Omental fat pad (tissue), 4 donors: ENCODE results near the gene STOM. TPM values are rescaled to one million over a fixed set of nuclear protein-coding genes. Genes with fewer than 3 reads are reported as not detected.

Experiments used
- ATAC-seq: fragments of 150-250 bp; one replicate; pipeline ENCODE4 v1.9.1; 2016; ENCODE audit warnings: mild to moderate bottlenecking, moderate library complexity; ENCODE audit not compliant: low FRiP score
- DNase-seq: peaks from one replicate; pipeline ENCODE4 v3.0.0-alpha.2; 2019; ENCODE audit warnings: low spot score
- total RNA-seq, 4 donors: library from RNA; depleted of rRNA; stranded (reverse); fragments of >200 nt; gene quantifications; one replicate each; pipeline ENCODE4 v1.1.0, GENCODE V29; 2016
- TF ChIP-seq, protein P1 (sequence below), 3 donors: fragments of 450-650 bp; IDR thresholded peaks; one replicate each; pipeline ENCODE4 v1.5.1; 2016 to 2017; ENCODE audit warnings: antibody characterized with exemption in 3 of 3, mild to moderate bottlenecking in 3 of 3, moderate library complexity in 2 of 3

Gene STOM
- total RNA-seq, 4 donors from 2014 or later = 398 to 1,331 (median 641) TPM

DNA sequence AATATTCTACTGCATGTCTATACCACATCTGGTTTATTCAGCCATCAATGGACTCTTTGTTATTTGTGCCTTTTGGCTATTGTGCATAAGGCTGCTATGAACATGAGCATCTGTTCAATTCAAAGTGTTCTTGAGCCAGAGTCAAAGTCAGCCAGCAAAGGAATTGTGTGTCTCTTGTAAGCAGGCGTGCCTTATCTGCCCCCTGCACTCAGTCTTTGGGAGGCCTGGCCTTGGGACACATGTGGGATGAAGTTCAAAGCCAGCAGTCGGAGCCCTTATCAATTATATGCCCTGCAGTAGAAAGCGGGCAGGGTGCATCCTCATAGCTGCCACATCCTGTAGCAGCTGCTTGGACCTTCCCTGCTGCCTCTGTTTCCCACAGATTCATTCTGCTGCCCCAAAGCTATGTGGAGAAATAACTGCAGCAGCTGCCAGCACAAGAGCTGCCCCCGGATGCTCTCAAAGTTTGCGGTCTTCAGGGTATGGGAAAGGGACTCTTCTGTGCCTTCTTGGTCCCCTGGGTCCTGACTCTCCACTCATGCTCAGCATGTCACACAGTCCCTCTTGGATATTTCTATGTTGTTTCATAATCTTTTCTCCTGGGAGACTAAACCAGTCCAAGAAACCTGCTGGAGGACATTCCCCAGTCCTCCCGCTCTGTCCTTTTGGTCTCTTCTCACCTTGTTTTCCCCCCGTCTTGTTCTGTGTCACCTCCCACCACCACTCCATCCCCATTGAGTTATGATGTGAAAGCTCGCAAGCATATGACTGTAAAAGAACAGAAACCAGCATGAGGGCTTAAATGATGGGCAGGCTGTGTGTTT lies 35.9 kb downstream of the STOM start:
- DNase-seq (no peak), ATAC-seq (no peak)
- TF ChIP-seq, protein P1, sequence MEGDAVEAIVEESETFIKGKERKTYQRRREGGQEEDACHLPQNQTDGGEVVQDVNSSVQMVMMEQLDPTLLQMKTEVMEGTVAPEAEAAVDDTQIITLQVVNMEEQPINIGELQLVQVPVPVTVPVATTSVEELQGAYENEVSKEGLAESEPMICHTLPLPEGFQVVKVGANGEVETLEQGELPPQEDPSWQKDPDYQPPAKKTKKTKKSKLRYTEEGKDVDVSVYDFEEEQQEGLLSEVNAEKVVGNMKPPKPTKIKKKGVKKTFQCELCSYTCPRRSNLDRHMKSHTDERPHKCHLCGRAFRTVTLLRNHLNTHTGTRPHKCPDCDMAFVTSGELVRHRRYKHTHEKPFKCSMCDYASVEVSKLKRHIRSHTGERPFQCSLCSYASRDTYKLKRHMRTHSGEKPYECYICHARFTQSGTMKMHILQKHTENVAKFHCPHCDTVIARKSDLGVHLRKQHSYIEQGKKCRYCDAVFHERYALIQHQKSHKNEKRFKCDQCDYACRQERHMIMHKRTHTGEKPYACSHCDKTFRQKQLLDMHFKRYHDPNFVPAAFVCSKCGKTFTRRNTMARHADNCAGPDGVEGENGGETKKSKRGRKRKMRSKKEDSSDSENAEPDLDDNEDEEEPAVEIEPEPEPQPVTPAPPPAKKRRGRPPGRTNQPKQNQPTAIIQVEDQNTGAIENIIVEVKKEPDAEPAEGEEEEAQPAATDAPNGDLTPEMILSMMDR (IDR thresholded peaks at IDR 0.05) = no peak

DNA sequence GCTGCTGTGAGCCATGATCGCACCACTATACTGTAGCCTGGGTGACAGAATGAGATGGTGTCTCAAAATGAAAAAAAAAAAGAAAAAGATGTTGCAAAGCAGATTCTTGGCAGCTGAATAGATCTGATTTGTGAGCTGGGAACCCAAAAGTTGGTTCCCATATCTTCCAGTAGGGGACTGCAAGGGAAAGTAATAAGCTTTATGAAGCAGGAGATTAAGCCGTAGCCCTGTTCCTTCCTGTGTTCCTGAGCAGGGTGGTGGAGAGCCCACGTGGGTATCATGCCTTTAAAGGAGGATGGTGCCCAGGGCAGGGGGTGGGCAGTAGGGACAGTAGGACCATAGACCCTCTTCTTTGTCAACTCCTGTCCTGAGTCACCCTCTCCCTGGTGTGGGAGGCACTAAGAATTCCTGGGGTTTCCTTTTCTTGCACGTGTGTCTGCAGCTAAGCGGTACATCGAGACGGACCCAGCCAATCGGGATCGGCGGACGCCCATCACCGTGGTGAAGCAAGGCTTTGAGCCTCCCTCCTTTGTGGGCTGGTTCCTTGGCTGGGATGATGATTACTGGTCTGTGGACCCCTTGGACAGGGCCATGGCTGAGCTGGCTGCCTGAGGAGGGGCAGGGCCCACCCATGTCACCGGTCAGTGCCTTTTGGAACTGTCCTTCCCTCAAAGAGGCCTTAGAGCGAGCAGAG lies 37.9 kb downstream of the STOM start:
- TF ChIP-seq, protein P1 (IDR thresholded peaks at IDR 0.05) = peak in 1 of 3 donors; percentile 20
- no peak for ATAC-seq
- DNase-seq = no peak

DNA sequence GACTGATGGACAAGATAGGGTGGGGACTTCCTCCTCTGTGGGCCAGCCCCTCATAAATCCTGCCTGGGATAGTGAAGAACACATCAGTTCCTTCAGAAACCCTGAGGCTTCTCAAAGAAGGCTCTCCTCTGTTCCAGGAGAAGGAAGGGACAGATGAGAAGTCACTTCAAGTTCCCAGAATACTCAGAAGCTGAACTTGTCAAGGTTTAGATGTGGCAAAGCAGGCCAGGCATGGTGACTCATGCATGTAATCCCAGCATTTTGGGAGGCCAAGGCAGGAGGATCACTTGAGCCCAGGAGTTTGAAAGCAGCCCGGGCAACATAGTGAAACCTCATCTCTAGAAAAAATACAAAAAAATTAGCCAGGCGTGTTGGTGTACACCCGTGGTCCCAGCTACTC lies 38.5 kb downstream of the STOM start:
- no peak for ATAC-seq
- no peak for DNase-seq
- TF ChIP-seq, protein P1 (IDR thresholded peaks at IDR 0.05) = no peak

DNA sequence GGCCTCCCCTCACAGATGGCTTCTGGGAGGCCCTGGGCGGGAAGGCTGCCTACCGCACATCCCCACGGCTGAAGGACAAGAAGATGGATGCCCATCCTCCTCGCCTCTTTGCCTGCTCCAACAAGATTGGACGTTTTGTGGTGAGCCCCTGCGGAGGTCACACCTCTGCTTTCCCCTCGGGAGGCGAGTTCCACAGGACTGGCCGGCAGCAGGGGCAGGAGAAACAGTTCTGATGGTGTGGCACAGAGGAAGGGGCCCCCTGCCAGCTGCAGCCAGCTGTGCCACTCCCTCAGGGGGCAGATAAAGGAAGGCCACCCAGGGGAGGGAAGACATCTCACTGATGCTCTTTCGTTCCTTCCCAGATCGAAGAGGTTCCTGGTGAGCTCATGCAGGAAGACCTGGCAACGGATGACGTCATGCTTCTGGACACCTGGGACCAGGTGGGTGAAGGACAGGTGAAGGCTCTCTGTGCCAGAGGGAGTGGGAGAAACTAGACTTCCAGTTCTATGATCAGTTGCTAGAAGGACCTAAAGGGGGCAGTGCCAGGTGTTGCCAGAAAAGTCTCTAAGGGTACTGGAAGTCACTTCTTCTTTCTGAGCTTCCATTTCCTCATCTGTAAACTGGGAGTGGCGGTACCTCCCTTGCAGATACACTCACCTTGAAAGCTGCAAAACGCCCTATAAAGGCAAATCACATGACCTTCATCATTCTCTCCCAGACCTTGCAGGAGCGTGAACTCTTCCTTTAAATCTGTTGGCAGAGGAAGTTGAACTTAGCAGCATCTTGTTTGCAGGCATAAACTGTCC lies 41.0 kb downstream of the STOM start:
- TF ChIP-seq, protein P1 (IDR thresholded peaks at IDR 0.05) = no peak
- no peak for ATAC-seq
- DNase-seq = no peak

DNA sequence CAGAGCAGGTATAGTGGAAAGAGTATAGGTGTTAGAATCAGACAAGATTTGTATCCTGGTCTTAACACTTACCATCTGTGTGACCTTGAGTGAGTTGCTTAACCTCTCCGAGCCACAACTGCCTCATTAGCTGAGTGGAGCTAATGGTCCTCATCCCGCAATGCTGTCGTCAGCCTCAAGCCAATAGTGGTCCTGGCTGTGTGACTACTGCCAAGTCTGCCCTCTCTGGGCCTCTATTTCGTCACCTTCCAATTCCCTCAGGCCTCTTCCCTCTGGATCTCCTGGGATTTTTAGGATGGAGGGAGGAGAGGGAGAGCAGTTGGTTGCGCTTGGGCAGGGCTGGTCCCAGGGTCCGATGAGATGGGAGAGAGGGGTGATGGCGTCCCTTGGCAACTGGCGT lies 41.6 kb downstream of the STOM start:
- TF ChIP-seq, protein P1 (IDR thresholded peaks at IDR 0.05) = no peak
- ATAC-seq = no peak
- DNase-seq = no peak

DNA sequence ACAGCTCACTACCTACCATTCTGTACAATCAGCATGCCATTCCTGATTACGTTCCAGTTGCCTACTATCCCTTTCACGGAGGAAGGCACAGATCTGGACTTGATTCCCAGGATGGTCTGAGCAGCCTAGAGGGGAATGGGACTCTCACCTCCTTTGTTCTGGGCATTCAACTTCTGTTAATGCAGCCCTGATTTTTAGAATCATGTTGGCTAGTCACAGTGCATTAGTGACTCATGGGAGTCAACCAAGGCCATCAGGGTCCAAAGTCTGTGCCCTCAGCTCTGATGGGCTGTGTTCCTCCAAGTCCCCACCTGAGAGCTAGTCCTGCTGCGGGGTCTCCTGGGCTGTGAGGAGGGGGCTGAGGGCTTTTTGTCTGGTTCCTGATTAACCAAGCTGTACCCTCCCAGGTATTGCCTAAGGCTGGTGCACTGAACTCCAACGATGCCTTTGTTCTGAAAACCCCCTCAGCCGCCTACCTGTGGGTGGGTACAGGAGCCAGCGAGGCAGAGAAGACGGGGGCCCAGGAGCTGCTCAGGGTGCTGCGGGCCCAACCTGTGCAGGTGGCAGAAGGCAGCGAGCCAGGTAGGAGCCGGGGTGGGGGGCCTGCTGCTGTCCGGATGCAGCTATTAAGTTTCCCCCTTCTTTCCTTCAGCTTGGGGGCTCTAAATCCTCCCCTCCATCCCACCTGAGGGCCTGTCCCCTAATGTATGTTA lies 43.0 kb downstream of the STOM start:
- ATAC-seq (no peak), DNase-seq (no peak)
- TF ChIP-seq, protein P1 (IDR thresholded peaks at IDR 0.05) = no peak
